ENCODE measurements around the gene KRTAP6-3. TPM values are rescaled to one million over a fixed set of nuclear protein-coding genes. Genes with fewer than 3 reads are reported as not detected.

KRTAP6-3 gene
- total and polyA plus RNA-seq, 8 donors: not detected

DNA sequence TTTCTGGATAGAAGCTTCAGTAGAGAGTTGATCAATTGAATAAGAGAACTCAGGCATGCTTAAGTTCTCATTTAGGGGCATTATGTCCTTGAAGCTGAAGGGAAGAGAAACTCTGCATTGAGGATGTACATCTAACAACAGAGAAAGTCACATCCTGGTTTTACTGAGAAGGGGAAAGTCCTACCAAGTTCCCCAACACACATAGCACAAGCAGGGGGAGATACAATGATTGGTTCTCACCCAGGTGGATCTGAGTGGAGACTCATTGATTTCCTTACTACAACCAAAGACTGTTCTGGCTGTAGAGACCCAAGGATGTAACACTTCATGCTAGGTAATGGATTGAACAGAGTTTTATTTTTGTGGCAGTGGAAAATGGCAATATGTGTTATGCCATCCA lies 23.0 kb downstream of the KRTAP6-3 start:
- Histone ChIP-seq H3K27me3 (no peaks in the 10 kb centered on the region), H3K36me3 (no peaks in the 10 kb centered on the region), H3K27ac (no peak overlapping the region), H3K4me1 (no peaks in the 10 kb centered on the region), H3K9me3 (peaks cover 0 to 18% (median 0%) of the 10 kb centered on the region in 4 donors), H3K4me3 (no peak overlapping the region)
- no peak for DNase-seq
- intact Hi-C loops (cut with DNase I; ENCODE audit: low total_unique reads): no loop called here
- TF ChIP-seq POLR2A (IDR thresholded peaks at IDR 0.05): no peak
- no peak for TF ChIP-seq EP300 (IDR thresholded peaks at IDR 0.05)
- TF ChIP-seq, protein P1, sequence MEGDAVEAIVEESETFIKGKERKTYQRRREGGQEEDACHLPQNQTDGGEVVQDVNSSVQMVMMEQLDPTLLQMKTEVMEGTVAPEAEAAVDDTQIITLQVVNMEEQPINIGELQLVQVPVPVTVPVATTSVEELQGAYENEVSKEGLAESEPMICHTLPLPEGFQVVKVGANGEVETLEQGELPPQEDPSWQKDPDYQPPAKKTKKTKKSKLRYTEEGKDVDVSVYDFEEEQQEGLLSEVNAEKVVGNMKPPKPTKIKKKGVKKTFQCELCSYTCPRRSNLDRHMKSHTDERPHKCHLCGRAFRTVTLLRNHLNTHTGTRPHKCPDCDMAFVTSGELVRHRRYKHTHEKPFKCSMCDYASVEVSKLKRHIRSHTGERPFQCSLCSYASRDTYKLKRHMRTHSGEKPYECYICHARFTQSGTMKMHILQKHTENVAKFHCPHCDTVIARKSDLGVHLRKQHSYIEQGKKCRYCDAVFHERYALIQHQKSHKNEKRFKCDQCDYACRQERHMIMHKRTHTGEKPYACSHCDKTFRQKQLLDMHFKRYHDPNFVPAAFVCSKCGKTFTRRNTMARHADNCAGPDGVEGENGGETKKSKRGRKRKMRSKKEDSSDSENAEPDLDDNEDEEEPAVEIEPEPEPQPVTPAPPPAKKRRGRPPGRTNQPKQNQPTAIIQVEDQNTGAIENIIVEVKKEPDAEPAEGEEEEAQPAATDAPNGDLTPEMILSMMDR (IDR thresholded peaks at IDR 0.05): no peak
- no peak for TF ChIP-seq POLR2AphosphoS5 (IDR thresholded peaks at IDR 0.05)

GRCh38 chr21:30616125-30616524 lies 23.9 kb downstream of the KRTAP6-3 start, which contains the start of gene KRTAP20-1:
Gene KRTAP20-1, plus strand, starts transcription at chr21:30616425. Its CDS starts 30 bp downstream, at chr21:30616455.
- TF ChIP-seq EP300 (IDR thresholded peaks at IDR 0.05) (no peak), POLR2A (IDR thresholded peaks at IDR 0.05) (no peak), POLR2AphosphoS5 (IDR thresholded peaks at IDR 0.05) (no peak)
- TF ChIP-seq, protein P1 (IDR thresholded peaks at IDR 0.05): no peak
- Histone ChIP-seq H3K27ac (no peak within 1 kb of the TSS), H3K4me1 (no peaks in the 10 kb centered on the region), H3K27me3 (no peaks in the 10 kb centered on the region), H3K36me3 (no peaks in the 10 kb centered on the region), H3K9me3 (peaks cover 0 to 13% (median 0%) of the 10 kb centered on the region in 4 donors), H3K4me3 (no peak within 1 kb of the TSS)
- no peak for DNase-seq
- intact Hi-C loops (cut with DNase I; ENCODE audit: low total_unique reads): no loop called here
- WGBS, 5 donors: 84 to 100% (median 94%) methylated on average over 2 of the region's 2 CpGs

GRCh38 chr21:30620080-30620479 lies 27.8 kb downstream of the KRTAP6-3 start:
- intact Hi-C loops (cut with DNase I; ENCODE audit: low total_unique reads): no loop called here
- no peaks in the 10 kb centered on the region for H3K4me1 ChIP-seq
- H3K27ac ChIP-seq: no peak overlapping the region
- no peaks in the 10 kb centered on the region for H3K36me3 ChIP-seq
- TF ChIP-seq, protein P1 (IDR thresholded peaks at IDR 0.05): no peak
- TF ChIP-seq EP300 (IDR thresholded peaks at IDR 0.05) (no peak), POLR2AphosphoS5 (IDR thresholded peaks at IDR 0.05) (no peak), POLR2A (IDR thresholded peaks at IDR 0.05) (no peak)
- H3K9me3 ChIP-seq: peaks cover 0 to 13% (median 7%) of the 10 kb centered on the region in 4 donors
- DNase-seq: no peak
- H3K27me3 ChIP-seq: no peaks in the 10 kb centered on the region
- no peak overlapping the region for H3K4me3 ChIP-seq

GRCh38 chr21:30620522-30620921 lies 28.3 kb downstream of the KRTAP6-3 start, which contains the start of gene KRTAP20-4:
Gene KRTAP20-4, plus strand, starts transcription at chr21:30620627.
- 74 to 89% (median 75%) methylated on average over 3 of the region's 3 CpGs for WGBS, 5 donors
- TF ChIP-seq EP300 (IDR thresholded peaks at IDR 0.05) (no peak), POLR2AphosphoS5 (IDR thresholded peaks at IDR 0.05) (no peak), POLR2A (IDR thresholded peaks at IDR 0.05) (no peak)
- TF ChIP-seq, protein P1 (IDR thresholded peaks at IDR 0.05): no peak
- no peaks in the 10 kb centered on the region for H3K27me3 ChIP-seq
- no peak within 1 kb of the TSS for H3K4me3 ChIP-seq
- no peak within 1 kb of the TSS for H3K27ac ChIP-seq
- DNase-seq: no peak
- H3K9me3 ChIP-seq: peaks cover 0 to 17% (median 11%) of the 10 kb centered on the region in 4 donors
- intact Hi-C loops (cut with DNase I; ENCODE audit: low total_unique reads): no loop called here
- no peaks in the 10 kb centered on the region for H3K4me1 ChIP-seq
- H3K36me3 ChIP-seq: no peaks in the 10 kb centered on the region

Data from stomach (tissue), 9 donors.